Choroid plexus epithelial cell (primary cell): ENCODE results near the gene AURKB.

Experiments used
- DNase-seq: peaks from one replicate; pipeline ENCODE4 v3.0.0-alpha.2; 2010; ENCODE audit warnings: low read depth
- H3K4me3 ChIP-seq: 2 replicates; pipeline ENCODE4 v1.5.1; 2011; ENCODE audit warnings: low read depth, mild to moderate bottlenecking, control low read depth, low read length, moderate library complexity
- CTCF ChIP-seq: conservative IDR thresholded peaks from 2 replicates; pipeline ENCODE4 v1.5.1; 2011; ENCODE audit warnings: low read depth, mild to moderate bottlenecking, control low read depth, inconsistent platforms, low read length, moderate library complexity

Gene AURKB

GRCh38 chr17:8162997-8163977, 47.1 kb downstream of the AURKB start:
- H3K4me3 ChIP-seq: peak overlapping the region; percentile 93
- DNase-seq: no peak
- TF ChIP-seq CTCF: no peak

- DNase-seq: peak; percentile 66
- TF ChIP-seq CTCF: no peak
- peak within 1 kb of the TSS; percentile 93 for H3K4me3 ChIP-seq
Observed at GRCh38 chr17:8162233-8162996, 48.0 kb downstream of the AURKB start, which contains the start of gene VAMP2. Gene VAMP2 (minus strand): TSS chr17:8162948. CDS start chr17:8162879, 69 bp downstream.

GRCh38 chr17:8161289-8162232, 48.8 kb downstream of the AURKB start:
- TF ChIP-seq CTCF: no peak
- DNase-seq: no peak
- H3K4me3 ChIP-seq: peak overlapping the region; percentile 93

GRCh38 chr17:8160741-8161221, 49.6 kb downstream of the AURKB start:
- H3K4me3 ChIP-seq: no peak overlapping the region
- DNase-seq: no peak
- no peak for TF ChIP-seq CTCF

GRCh38 chr17:8160224-8160577, 50.2 kb downstream of the AURKB start:
- no peak for TF ChIP-seq CTCF
- DNase-seq: no peak
- H3K4me3 ChIP-seq: no peak overlapping the region

GRCh38 chr17:8159459-8160223, 50.7 kb downstream of the AURKB start:
- no peak overlapping the region for H3K4me3 ChIP-seq
- no peak for TF ChIP-seq CTCF
- DNase-seq: no peak
